Skin epidermis (tissue), 12 donors: Measurements from ENCODE around the gene THAP8.

ENCODE experiments used
- H3K27ac ChIP-seq, 21 experiments: fragments of 200-600 bp; sonication (generic) in 11 of 21; one replicate each; pipeline ENCODE4 v1.5.0; 2020; ENCODE audit warnings: mild to moderate bottlenecking in 3 of 21, inconsistent platforms in 2 of 21, moderate library complexity in 2 of 21
- H3K4me3 ChIP-seq, 7 experiments: fragments of 200-600 bp; sonication (generic) in 2 of 7; one replicate each; pipeline ENCODE4 v1.5.0; 2020; ENCODE audit warnings: inconsistent platforms in 2 of 7, mild to moderate bottlenecking in 2 of 7, moderate library complexity in 1 of 7

THAP8 gene

GRCh38 chr19:36040495-36040894, 13.6 kb downstream of the THAP8 start:
- Histone ChIP-seq H3K27ac (no peak overlapping the region), H3K4me3 (no peak overlapping the region)

DNA sequence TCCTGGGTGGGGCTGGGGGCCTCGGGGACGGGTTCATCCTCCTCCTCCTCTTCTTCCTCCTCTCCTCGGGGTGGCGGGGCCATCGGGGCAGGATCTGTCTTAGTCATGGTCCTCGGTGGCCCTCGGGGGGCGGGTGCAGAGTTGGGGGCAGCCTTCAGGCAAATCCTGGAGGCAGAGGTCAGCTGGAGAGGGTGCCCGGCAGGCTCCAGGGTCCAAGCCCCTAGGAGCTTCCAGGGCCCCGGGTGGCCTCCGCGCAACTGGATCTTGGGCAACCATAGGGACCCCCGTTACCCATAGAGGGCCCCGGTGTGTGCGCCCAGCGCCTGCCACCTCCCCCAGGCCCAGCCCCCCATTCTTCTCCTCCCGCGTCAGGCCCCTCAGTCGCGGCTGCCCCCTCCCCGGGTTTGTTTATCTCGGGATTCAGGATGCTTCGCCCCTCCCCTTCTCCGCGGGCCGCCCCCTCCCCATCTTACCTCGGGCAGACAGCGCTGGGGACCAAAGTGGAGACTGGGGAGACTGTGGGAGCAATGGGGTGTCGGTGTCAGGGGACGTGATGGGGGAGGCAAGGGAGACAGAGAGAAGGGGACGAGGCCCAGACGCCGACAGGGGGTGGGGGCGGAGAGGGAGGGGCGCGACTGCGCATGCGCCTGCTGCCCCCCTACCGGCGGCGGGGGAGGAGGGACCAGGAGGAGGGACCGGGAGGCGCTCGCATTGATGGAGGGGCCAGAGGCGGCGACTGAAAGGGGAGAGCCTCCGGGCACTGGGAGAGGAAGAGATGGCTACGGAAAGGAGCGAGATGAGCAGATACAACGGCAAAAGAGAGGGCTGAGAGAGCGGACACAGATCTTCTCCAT, 21.6 kb downstream of the THAP8 start, which contains the start of gene CLIP3:
Gene CLIP3 (minus strand): TSS at position 623 of the 854 bp plus-strand sequence. CDS start 516 bp downstream, at position 107.
- Histone ChIP-seq H3K27ac (peak within 1 kb of the TSS in 13 of 21 experiments; percentile 5 to 70 (median 56)), H3K4me3 (peak within 1 kb of the TSS; percentile 33 to 55 (median 39))

- H3K4me3 ChIP-seq = no peak overlapping the region
- no peak overlapping the region for H3K27ac ChIP-seq
Observed at GRCh38 chr19:36031308-36031707, 22.8 kb downstream of the THAP8 start.

DNA sequence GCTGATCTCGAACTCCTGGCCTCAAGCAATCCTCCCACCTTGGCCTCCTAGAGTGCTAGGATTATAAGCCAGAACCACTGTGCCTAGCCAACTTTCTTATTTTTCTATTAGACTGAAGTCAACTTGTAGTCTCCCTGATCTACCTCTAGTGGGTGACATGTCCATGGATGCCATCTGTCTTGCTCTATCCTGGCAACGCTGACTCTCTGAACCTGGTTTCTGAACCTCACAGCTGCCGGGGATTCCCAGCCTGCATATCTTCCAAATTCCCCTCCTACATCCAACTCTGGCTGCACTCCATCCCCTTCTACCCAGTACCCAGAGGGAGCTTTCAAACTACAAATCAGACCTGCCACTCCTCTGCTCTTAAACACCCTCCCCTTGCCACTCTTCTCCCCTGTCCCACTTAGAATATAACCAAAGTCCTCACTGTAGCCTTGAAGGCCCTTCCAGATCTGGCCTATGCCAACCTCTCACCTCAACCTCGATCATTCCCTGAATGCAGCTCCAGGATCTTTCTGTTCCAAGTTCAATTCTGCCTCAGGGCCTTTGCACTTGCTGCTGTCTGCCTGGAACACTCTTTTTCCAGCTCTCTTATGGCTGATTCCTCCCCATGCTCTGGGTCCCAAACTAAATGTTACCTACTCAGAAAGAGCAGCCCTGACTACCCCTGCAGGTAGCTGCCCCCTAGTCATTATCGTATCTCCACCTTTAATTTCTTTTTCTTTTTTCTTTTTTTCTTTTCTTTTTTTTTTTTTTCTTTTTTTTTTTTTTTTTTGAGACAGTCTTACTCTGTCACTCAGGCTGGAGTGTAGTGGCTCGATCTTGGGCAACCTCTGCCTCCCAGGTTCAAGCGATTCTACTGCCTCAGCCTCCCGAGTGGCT, 23.6 kb downstream of the THAP8 start:
- Histone ChIP-seq H3K27ac (peak overlapping the region in 1 of 21 experiments; percentile 3), H3K4me3 (no peak overlapping the region)

DNA sequence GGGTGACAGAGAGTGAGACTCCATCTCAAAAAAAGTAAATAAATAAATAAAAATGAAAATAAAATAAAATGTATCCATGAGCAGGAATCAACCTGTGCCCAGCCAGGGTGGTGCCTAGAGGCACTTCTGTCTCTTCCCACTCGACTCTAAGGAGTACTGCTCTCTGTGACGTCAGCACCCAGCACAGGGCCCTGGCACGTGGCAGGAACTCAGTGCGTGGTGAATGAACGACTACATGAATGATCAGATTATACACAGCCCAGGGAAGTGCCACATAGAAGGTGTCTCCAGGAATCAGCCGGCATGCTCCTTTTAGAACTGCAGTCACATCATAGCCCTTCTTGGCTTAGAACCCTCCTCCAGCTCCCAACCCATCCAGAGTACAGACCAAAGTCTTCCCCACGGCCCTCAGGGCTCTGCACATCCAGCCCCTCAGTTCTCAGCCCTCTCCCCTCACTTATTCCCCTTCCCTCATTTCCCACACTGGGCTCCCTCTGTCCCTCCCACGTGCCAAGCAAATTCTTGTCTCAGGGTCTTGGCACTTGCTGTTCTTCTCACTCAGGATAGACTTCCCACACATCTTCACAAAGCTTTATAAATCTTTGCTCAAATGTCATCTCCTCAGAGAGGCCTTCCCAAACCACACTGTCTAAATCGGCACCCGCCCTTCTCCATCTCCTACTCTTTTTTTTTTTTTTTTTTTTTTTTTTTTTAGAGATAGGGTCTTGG, 25.6 kb downstream of the THAP8 start:
- Histone ChIP-seq H3K4me3 (no peak overlapping the region), H3K27ac (no peak overlapping the region)

DNA sequence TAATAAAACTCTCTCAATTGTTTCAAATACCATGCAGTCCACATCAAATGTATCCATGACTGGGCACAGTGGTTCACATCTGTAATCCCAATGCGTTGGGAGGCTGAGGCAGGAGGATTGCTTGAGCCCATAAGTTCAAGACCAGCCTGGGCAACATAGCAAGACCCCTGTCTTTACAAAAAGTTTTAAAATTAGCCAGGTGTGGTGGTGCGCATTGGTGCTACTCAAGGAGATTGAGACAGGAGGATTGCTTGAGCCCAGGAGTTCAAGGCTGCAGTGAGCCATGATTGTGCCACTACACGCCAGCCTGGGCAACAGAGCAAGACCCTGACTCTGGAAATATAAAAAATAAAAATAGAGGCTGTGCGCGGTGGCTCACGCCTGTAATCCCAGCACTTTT, 26.4 kb downstream of the THAP8 start:
- H3K27ac ChIP-seq = no peak overlapping the region
- H3K4me3 ChIP-seq = no peak overlapping the region

DNA sequence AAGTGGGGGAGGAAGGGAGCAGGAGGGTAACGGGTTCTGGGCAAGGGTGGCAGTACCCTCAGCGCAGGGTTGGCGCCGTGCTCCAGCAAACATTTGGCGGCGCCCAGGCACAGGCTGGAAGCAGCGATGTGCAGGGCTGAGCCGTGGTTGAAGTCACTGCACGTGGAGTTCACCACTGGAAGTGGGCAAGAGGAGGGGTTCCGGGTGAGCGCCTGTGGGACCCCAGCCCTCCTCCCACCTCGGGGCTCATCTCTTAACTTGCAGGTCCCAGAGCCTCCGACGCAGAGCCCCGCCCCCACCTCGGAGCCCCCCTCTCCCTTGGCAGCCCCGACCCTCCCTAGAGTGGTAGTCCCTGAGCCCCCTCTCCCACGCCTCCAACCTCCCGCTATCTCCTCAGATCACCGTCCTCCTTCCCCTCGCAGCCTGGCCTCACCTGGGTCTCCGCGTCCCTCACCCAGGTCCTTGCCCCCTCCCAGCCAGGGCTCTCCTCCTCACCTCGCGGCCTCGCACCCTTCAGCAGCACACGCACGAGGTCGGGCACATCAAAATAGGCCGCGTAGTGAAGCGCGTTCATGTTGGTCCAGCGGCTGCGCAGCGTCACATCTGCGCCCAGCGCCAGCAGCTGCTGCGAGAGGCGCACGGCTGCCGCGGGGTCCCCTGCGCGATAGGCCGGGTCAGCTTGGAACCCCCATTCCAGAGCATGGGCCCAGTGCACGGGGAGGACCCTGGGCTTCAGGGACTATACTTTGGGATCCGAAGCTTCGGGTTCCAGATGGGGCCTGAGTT, 27.8 kb downstream of the THAP8 start:
- Histone ChIP-seq H3K27ac (no peak overlapping the region), H3K4me3 (no peak overlapping the region)

DNA sequence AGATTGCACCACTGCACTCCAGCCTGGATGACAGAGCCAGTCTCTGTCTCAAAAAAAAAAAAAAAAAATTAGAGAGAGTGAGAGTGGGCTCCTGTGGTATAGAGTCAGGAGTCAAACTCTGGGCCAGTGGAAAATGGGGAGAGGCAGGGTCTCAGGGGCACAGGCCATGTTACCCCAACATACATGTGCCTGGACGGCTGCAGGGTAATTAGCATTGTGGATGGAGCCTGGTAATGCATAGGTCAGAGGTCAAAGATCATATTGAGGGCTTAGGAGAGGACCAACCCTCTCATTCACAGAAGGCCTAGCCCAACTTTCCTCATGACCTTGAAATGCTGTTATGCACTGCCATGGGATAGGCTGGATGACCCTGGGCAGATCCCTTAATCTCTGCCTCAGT, 28.5 kb downstream of the THAP8 start:
- no peak overlapping the region for H3K27ac ChIP-seq

GRCh38 chr19:36023432-36023831, 30.7 kb downstream of the THAP8 start:
- H3K27ac ChIP-seq = no peak overlapping the region
- no peak overlapping the region for H3K4me3 ChIP-seq

More for the DNA sequence above, 28.5 kb downstream of the THAP8 start:
- no peak overlapping the region for H3K4me3 ChIP-seq

DNA sequence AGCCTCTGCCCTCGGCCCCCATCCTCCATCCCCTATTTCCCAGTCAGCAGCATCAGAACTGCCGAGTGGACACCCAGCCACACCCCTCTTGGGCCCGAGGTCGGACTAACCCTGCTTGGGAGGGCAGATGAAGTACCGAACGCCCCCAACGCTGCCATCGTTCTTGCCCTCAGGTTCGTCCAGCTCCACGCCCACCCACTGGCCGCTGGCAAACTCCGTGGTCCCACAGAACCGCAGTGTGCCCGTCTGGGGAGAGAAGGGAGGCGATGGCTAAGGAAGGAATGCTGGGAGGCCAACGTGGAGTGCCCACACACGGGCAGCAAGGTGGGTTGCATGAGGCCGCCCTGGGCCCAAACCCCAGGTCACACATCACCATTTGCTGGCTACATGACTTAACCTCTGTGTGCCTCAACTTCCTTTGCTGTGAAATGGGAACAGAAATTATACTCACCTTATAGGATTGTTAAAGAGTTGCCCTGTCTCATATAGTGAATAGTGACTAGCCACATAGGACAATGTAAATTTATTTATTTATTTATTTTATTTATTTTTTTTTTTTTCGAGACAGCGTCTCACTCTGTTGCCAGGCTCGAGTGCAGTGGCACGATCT, 34.9 kb downstream of the THAP8 start:
- no peak overlapping the region for H3K27ac ChIP-seq

DNA sequence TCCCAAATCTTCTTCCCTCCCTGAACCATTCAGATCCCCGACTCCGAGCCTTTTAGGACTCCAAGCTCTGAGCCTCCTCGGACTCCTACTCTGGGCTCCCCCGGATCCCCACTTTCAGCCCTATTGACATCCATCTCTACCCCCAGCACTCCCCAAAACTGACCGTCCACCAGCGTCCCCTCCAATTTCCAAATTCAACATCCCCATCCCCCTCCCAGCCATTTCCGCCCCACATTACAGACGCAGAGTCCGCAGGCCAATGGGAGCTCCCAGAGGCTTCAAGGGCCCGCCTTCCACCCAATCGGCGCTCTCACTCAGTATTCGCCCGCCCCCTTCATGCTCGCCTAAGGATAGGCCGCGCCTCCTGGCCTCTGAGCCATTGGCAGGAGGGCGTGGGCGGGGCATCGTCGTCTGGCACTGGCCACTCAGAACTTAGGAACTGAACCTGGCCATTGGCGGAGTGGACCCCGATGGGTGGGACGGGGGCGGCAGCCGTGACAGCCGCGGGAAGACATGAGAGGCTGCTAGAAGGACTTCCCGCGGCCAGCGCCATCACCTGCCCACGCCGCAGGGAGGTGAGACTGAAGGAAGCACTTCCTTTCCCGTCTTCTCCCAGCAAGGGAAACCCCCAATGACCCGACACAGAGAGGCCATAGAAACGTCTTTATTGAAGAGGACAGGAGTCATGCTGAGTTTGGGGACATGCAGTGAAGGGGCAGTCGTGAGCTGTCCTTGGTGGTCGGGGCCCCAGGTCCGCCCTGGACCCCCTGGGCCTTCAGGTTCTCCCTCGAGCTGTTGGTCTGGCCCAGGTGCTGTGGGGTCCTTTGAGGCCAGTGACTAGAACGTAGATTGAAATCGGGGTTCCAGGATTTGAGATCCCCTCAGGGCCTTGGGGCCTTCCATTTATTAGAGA, 39.8 kb downstream of the THAP8 start, which contains the start of gene ALKBH6:
Gene ALKBH6 (minus strand): TSS at position 202 of the 913 bp plus-strand sequence. CDS start 816 bp downstream, outside the sequence.
- H3K27ac ChIP-seq = peak within 1 kb of the TSS; percentile 44 to 95 (median 86)

More for the DNA sequence above, 34.9 kb downstream of the THAP8 start:
- H3K4me3 ChIP-seq = no peak overlapping the region

DNA sequence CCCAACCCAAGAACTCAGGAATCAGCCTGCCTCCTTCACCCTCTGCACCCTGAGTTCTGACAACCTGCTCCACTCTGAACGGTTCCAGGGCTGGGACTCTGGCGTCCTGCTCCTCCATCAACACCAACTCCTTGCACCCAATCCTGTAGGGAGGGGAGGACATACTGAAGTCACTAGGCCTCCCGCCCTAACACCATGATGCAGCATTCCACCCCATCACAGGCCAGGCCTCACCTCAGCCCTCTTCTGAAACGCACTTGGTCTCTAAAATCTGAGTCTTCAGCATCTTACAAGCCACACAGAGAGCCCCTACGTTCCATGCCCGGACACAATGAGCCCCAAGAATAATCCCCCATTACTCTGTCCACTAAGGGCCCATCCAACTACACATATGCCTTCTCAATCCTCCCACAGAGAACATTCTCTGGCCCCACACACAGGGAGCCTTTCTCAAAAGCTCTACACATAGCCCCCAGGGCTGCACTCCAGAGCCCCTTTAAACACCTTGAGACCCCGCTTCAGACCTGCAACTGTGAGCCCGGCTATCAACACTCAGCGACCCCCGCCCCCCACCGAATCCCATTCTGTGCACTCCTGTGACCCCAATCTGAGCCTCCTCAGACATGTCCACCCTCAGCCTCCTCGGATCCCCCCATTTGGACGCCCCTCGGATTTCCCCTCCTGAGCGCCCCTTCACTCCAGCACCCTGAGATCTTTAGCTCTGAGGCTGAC, 40.6 kb downstream of the THAP8 start:
- peak overlapping the region; percentile 44 to 95 (median 86) for H3K27ac ChIP-seq

More for the DNA sequence above, 39.8 kb downstream of the THAP8 start, which contains the start of gene ALKBH6:
- peak within 1 kb of the TSS; percentile 54 to 75 (median 67) for H3K4me3 ChIP-seq

DNA sequence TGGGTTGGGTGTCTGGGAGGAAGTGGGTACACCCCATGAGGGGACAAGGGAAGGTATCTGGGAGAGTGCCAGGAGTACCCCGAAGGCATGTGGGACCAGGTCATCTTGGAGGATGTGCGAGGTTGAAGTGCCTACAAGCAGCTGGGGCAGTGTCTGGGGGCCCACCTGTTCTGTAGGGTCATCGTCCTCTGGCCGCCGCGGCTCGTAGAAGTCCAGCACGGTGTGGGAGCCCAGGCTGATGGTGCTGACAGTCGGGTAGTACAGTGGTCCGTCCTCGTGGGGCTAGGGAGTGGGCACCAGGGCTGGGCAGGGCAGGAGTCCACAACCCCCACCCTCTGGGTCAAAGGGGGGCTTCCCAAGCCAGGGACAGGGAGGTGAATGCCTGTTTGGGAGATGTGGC, 43.7 kb downstream of the THAP8 start:
- Histone ChIP-seq H3K27ac (no peak overlapping the region), H3K4me3 (no peak overlapping the region)

More for the DNA sequence above, 40.6 kb downstream of the THAP8 start:
- H3K4me3 ChIP-seq = peak overlapping the region; percentile 54 to 75 (median 67)

DNA sequence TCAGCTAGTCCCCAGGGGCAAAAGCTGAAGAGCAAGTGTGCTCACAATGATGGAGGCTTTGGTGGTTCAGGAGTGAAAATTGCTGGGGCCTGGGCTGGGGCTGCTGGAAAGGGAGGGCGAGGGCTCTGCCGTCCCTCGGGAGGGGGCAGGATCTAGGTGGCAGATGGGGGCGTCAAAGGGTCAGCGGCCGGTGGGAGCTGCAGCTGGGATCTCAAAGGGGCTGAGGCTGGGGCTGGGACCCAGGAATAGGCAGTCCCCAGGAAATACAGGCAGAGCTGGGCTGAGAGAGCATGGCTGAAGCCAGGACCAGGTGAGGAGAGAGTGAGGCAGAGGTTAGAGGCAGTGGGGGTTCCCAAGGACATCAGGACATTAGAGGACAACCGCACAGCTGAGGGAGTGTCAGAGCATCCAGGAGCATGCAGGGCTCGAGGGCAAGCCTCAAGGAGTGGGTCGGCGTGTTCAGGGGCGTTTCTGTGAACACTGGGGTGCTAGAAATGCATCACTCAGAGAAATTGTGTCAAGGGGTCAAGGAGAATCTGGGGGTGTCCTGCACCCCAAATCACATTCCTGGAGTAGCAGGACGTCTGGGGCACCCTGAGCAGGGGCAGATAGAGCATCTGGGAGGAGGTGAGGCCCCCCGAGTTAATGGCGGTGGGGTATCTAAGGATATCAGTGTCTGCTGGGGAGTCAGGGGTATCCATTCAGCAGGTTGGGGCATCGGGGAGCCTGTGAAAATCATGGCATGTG, 44.3 kb downstream of the THAP8 start:
- H3K27ac ChIP-seq = peak overlapping the region in 12 of 21 experiments; percentile 5 to 82 (median 57)
- peak overlapping the region; percentile 22 to 44 (median 34) for H3K4me3 ChIP-seq

GRCh38 chr19:36009220-36009619, 44.9 kb downstream of the THAP8 start:
- H3K27ac ChIP-seq = peak overlapping the region in 13 of 21 experiments; percentile 5 to 82 (median 50)

More at GRCh38 chr19:36009220-36009619, 44.9 kb downstream of the THAP8 start:
- H3K4me3 ChIP-seq = peak overlapping the region; percentile 22 to 44 (median 34)
